ENCODE measurements around the gene IL4. TPM values are rescaled to one million over a fixed set of nuclear protein-coding genes. Genes with fewer than 3 reads are reported as not detected.

The IL4 gene
- total RNA-seq, 1 donor from 2014 or later: not detected

- no peaks in the 10 kb centered on the region for H3K36me3 Mint-ChIP-seq
- DNase-seq (ENCODE audit: low spot score): no peak
- H3K4me3 Mint-ChIP-seq: no peak overlapping the region
These were observed 6.5 kb upstream of the IL4 start for GRCh38 chr5:132667309-132667708.

GRCh38 chr5:132667761-132668705 lies 5.8 kb upstream of the IL4 start:
- Histone ChIP-seq H3K36me3 (no peaks in the 10 kb centered on the region), H3K4me2 (no peak overlapping the region), H3K27me3 (no peaks in the 10 kb centered on the region), H3K9me3 (ENCODE audit: low read depth) (no peaks in the 10 kb centered on the region), H3K4me3 (no peak overlapping the region), H2AFZ (replicated peaks) (no peak overlapping the region), H3K4me1 (no peaks in the 10 kb centered on the region), H3K9ac (no peak overlapping the region), H3F3A (ENCODE audit: low read depth) (no peaks in the 10 kb centered on the region), H3K79me2 (ENCODE audit: low read depth) (no peaks in the 10 kb centered on the region), H3K27ac (no peak overlapping the region), H4K20me1 (ENCODE audit: low read depth) (no peaks in the 10 kb centered on the region)
- Mint-ChIP-seq H3K27me3 (ENCODE audit: insufficient read depth, low read depth) (peaks cover 6% of the 10 kb centered on the region), H3K4me3 (no peak overlapping the region), H3K9me3 (no peaks in the 10 kb centered on the region), H3K4me1 (peaks cover 23% of the 10 kb centered on the region), H3K36me3 (no peaks in the 10 kb centered on the region), H3K27ac (no peak overlapping the region)
- TF ChIP-seq EZH2 (IDR thresholded peaks at IDR 0.05): no peak
- DNase-seq (ENCODE audit: low spot score): no peak

More at GRCh38 chr5:132667309-132667708, 6.5 kb upstream of the IL4 start:
- Histone ChIP-seq H3K79me2 (ENCODE audit: low read depth) (no peaks in the 10 kb centered on the region), H4K20me1 (ENCODE audit: low read depth) (no peaks in the 10 kb centered on the region), H3K9ac (no peak overlapping the region), H3K9me3 (ENCODE audit: low read depth) (no peaks in the 10 kb centered on the region), H2AFZ (replicated peaks) (no peak overlapping the region), H3K4me1 (no peaks in the 10 kb centered on the region), H3K27ac (no peak overlapping the region), H3K27me3 (no peaks in the 10 kb centered on the region), H3F3A (ENCODE audit: low read depth) (no peaks in the 10 kb centered on the region), H3K4me2 (no peak overlapping the region), H3K36me3 (no peaks in the 10 kb centered on the region), H3K4me3 (no peak overlapping the region)
- peaks cover 6% of the 10 kb centered on the region for H3K27me3 Mint-ChIP-seq (ENCODE audit: insufficient read depth, low read depth)
- no peak overlapping the region for H3K27ac Mint-ChIP-seq
- H3K4me1 Mint-ChIP-seq: peaks cover 24% of the 10 kb centered on the region
- no peaks in the 10 kb centered on the region for H3K9me3 Mint-ChIP-seq
- TF ChIP-seq, protein P1, sequence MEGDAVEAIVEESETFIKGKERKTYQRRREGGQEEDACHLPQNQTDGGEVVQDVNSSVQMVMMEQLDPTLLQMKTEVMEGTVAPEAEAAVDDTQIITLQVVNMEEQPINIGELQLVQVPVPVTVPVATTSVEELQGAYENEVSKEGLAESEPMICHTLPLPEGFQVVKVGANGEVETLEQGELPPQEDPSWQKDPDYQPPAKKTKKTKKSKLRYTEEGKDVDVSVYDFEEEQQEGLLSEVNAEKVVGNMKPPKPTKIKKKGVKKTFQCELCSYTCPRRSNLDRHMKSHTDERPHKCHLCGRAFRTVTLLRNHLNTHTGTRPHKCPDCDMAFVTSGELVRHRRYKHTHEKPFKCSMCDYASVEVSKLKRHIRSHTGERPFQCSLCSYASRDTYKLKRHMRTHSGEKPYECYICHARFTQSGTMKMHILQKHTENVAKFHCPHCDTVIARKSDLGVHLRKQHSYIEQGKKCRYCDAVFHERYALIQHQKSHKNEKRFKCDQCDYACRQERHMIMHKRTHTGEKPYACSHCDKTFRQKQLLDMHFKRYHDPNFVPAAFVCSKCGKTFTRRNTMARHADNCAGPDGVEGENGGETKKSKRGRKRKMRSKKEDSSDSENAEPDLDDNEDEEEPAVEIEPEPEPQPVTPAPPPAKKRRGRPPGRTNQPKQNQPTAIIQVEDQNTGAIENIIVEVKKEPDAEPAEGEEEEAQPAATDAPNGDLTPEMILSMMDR (IDR thresholded peaks at IDR 0.05): no peak
- TF ChIP-seq EZH2phosphoT487 (IDR thresholded peaks at IDR 0.05): no peak
- TF ChIP-seq EZH2 (IDR thresholded peaks at IDR 0.05): no peak

GRCh38 chr5:132668706-132669454 lies 4.9 kb upstream of the IL4 start:
- H3K4me3 ChIP-seq: no peak overlapping the region
- no peak overlapping the region for H3K4me2 ChIP-seq
- H3K9me3 ChIP-seq (ENCODE audit: low read depth): no peaks in the 10 kb centered on the region
- DNase-seq (ENCODE audit: low spot score): no peak
- no peaks in the 10 kb centered on the region for H3K36me3 ChIP-seq
- no peak for TF ChIP-seq EZH2 (IDR thresholded peaks at IDR 0.05)
- TF ChIP-seq, protein P1 (IDR thresholded peaks at IDR 0.05): no peak
- TF ChIP-seq EZH2phosphoT487 (IDR thresholded peaks at IDR 0.05): no peak
- H3K27me3 Mint-ChIP-seq (ENCODE audit: insufficient read depth, low read depth): peaks cover 6% of the 10 kb centered on the region
- no peaks in the 10 kb centered on the region for H3K36me3 Mint-ChIP-seq
- H4K20me1 ChIP-seq (ENCODE audit: low read depth): no peaks in the 10 kb centered on the region
- H3K27ac Mint-ChIP-seq: no peak overlapping the region
- no peak overlapping the region for H2AFZ ChIP-seq (replicated peaks)
- H3K9ac ChIP-seq: no peak overlapping the region
- H3K79me2 ChIP-seq (ENCODE audit: low read depth): no peaks in the 10 kb centered on the region
- H3K4me1 Mint-ChIP-seq: peaks cover 16% of the 10 kb centered on the region
- no peaks in the 10 kb centered on the region for H3K4me1 ChIP-seq
- no peaks in the 10 kb centered on the region for H3K27me3 ChIP-seq
- H3K27ac ChIP-seq: no peak overlapping the region
- H3K4me3 Mint-ChIP-seq: no peak overlapping the region
- no peaks in the 10 kb centered on the region for H3K9me3 Mint-ChIP-seq
- H3F3A ChIP-seq (ENCODE audit: low read depth): no peaks in the 10 kb centered on the region
